ENCODE results near the gene PCDHGA1.

- TF ChIP-seq, protein P1, sequence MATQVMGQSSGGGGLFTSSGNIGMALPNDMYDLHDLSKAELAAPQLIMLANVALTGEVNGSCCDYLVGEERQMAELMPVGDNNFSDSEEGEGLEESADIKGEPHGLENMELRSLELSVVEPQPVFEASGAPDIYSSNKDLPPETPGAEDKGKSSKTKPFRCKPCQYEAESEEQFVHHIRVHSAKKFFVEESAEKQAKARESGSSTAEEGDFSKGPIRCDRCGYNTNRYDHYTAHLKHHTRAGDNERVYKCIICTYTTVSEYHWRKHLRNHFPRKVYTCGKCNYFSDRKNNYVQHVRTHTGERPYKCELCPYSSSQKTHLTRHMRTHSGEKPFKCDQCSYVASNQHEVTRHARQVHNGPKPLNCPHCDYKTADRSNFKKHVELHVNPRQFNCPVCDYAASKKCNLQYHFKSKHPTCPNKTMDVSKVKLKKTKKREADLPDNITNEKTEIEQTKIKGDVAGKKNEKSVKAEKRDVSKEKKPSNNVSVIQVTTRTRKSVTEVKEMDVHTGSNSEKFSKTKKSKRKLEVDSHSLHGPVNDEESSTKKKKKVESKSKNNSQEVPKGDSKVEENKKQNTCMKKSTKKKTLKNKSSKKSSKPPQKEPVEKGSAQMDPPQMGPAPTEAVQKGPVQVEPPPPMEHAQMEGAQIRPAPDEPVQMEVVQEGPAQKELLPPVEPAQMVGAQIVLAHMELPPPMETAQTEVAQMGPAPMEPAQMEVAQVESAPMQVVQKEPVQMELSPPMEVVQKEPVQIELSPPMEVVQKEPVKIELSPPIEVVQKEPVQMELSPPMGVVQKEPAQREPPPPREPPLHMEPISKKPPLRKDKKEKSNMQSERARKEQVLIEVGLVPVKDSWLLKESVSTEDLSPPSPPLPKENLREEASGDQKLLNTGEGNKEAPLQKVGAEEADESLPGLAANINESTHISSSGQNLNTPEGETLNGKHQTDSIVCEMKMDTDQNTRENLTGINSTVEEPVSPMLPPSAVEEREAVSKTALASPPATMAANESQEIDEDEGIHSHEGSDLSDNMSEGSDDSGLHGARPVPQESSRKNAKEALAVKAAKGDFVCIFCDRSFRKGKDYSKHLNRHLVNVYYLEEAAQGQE (IDR thresholded peaks at IDR 0.05): no peak
- TF ChIP-seq, protein P2, sequence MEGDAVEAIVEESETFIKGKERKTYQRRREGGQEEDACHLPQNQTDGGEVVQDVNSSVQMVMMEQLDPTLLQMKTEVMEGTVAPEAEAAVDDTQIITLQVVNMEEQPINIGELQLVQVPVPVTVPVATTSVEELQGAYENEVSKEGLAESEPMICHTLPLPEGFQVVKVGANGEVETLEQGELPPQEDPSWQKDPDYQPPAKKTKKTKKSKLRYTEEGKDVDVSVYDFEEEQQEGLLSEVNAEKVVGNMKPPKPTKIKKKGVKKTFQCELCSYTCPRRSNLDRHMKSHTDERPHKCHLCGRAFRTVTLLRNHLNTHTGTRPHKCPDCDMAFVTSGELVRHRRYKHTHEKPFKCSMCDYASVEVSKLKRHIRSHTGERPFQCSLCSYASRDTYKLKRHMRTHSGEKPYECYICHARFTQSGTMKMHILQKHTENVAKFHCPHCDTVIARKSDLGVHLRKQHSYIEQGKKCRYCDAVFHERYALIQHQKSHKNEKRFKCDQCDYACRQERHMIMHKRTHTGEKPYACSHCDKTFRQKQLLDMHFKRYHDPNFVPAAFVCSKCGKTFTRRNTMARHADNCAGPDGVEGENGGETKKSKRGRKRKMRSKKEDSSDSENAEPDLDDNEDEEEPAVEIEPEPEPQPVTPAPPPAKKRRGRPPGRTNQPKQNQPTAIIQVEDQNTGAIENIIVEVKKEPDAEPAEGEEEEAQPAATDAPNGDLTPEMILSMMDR (IDR thresholded peaks at IDR 0.05; ENCODE audit: low read depth, low read length, missing input control): no peak
- TF ChIP-seq GABPA (IDR thresholded peaks at IDR 0.05 in 1 of 2, conservative IDR thresholded peaks at IDR 0.05 in 1 of 2): no peak
- no peak for TF ChIP-seq TAF1 (conservative IDR thresholded peaks at IDR 0.05)
- TF ChIP-seq HNF4G (IDR thresholded peaks at IDR 0.05): no peak
- TF ChIP-seq ZBTB33 (IDR thresholded peaks at IDR 0.05): no peak
- TF ChIP-seq RXRA (IDR thresholded peaks at IDR 0.05): no peak
- TF ChIP-seq JUND (IDR thresholded peaks at IDR 0.05): no peak
- no peak for TF ChIP-seq MAX (IDR thresholded peaks at IDR 0.05)
- TF ChIP-seq RAD21 (IDR thresholded peaks at IDR 0.05): no peak
- TF ChIP-seq FOXA1 (IDR thresholded peaks at IDR 0.05): no peak
- TF ChIP-seq HNF4A (conservative IDR thresholded peaks at IDR 0.05): no peak
- TF ChIP-seq SP1 (IDR thresholded peaks at IDR 0.05): no peak
These were observed 35.9 kb downstream of the PCDHGA1 start for GRCh38 chr5:141366016-141366896.

Measured in liver (tissue), 3 donors.